Measurements from ENCODE around the gene INTS13.

INTS13 gene

DNA sequence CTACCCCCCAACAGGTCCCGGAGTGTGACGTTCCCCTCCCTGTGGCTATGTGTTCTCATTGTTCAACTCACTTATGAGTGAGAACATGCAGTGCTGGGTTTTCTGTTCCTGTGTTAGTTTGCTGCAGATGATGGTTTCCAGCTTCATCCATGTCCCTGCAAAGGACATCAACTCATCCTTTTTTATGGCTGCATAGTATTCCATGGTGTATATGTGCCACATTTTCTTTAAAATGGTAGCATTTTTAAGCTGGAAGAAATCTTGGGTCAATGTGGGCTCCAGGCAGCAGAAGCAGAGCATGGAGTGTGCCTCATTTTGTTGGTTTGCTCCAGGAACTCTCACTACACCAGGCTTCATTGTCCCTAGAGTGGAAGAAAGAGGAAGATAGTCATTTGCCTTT is 57.2 kb downstream of the INTS13 start:
- no peak overlapping the region for H3K27ac ChIP-seq
- TF ChIP-seq, protein P1, sequence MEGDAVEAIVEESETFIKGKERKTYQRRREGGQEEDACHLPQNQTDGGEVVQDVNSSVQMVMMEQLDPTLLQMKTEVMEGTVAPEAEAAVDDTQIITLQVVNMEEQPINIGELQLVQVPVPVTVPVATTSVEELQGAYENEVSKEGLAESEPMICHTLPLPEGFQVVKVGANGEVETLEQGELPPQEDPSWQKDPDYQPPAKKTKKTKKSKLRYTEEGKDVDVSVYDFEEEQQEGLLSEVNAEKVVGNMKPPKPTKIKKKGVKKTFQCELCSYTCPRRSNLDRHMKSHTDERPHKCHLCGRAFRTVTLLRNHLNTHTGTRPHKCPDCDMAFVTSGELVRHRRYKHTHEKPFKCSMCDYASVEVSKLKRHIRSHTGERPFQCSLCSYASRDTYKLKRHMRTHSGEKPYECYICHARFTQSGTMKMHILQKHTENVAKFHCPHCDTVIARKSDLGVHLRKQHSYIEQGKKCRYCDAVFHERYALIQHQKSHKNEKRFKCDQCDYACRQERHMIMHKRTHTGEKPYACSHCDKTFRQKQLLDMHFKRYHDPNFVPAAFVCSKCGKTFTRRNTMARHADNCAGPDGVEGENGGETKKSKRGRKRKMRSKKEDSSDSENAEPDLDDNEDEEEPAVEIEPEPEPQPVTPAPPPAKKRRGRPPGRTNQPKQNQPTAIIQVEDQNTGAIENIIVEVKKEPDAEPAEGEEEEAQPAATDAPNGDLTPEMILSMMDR (conservative IDR thresholded peaks at IDR 0.05): no peak

DNA sequence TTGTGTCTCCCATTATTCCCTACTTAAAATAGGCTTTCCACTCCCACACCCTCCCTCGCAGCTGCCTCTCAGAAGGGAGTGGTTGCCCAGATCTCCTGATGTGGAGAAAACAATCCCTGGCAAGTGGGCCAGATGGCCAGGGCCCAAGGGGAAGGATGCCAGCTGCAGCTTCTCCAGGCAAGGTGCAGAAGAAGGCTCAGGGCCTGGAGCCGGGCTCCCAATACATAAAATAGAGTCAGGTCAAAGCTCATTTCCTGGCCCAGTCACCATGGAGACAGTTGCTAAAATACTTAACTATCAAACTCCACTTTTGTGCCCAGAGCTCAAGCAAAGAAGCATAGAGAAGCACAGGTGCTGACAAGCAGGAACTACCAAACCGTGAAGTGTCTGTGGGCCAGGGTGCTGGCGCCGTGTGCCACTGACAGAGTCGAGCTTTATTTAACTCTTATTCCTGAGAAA is 59.1 kb downstream of the INTS13 start:
- H3K27ac ChIP-seq: peak overlapping the region; percentile 59
- TF ChIP-seq, protein P1 (conservative IDR thresholded peaks at IDR 0.05): no peak

DNA sequence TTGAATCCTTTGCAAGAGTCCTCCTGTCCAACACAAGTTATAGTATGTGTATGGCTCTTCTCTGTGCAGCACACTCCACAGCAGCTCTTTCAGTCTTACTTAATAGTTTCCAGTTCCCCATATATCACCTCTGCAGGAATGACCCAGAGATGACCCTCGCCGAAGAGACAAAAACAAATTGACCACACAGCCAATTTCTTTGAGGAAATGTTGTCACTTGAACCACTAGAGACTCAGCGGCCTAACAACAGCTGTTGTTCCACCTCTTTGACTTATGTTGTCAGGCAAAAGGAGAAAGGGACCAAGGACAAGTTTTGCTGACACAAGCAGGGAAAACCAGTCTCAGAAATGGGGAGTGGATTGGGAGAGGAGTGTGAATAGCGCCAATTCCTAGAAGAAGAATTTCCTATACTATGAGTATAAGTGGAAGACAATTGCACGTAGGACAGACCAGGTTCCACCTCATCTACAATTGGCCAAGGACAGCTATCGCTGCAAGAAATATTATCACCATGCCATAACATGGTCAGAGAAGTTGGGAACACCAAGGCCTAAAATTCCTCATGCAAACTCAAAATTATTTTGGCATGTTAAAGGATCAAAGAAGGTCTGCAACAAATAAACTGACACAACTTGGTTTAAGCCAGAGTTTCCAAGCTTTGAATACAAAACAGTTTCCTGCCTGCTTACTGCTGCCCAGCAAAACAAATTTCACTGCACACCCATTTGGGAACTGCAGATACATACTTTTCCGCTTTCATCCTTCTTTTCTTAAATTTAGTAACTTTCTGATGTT is 63.1 kb downstream of the INTS13 start:
- TF ChIP-seq, protein P1 (conservative IDR thresholded peaks at IDR 0.05): no peak
- no peak overlapping the region for H3K27ac ChIP-seq

DNA sequence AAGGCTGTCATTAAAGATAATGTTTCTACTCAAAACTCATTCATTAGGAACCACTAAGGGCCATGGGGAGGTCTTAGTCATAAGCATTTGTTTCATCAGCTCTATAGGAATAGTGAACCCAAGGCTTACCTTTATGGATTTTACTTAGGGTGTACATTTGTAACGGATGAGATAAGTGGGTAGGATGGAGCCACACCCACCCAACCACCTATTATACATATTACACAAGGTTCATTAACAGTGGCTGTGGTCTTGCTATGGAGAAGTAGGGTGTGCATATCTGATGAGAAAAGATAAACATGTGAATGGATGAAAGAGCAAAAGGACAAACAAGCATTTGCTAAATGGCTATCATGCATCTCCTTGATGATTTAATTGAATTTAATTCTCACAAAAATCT is 65.2 kb downstream of the INTS13 start:
- TF ChIP-seq, protein P1 (conservative IDR thresholded peaks at IDR 0.05): no peak
- no peak overlapping the region for H3K27ac ChIP-seq

DNA sequence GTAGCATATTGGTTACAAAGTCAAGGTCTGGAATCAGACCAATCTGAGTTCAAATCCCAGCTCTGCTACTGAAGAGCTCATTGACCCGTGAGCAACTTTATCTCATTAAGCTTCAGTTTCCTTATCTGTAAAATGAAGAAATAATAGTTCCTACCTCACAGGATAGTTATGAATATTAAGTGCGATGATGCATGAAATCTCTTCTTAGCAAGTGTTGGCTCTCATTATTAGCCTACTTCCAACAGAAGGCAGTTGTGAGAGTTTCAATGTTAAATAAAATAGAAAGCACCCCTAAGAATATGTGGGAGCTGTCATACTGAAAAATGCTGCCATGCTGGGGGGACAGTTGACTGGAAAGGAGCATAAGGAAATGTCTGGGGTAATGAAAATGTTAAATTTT is 65.8 kb downstream of the INTS13 start:
- no peak overlapping the region for H3K27ac ChIP-seq
- TF ChIP-seq, protein P1 (conservative IDR thresholded peaks at IDR 0.05): no peak

DNA sequence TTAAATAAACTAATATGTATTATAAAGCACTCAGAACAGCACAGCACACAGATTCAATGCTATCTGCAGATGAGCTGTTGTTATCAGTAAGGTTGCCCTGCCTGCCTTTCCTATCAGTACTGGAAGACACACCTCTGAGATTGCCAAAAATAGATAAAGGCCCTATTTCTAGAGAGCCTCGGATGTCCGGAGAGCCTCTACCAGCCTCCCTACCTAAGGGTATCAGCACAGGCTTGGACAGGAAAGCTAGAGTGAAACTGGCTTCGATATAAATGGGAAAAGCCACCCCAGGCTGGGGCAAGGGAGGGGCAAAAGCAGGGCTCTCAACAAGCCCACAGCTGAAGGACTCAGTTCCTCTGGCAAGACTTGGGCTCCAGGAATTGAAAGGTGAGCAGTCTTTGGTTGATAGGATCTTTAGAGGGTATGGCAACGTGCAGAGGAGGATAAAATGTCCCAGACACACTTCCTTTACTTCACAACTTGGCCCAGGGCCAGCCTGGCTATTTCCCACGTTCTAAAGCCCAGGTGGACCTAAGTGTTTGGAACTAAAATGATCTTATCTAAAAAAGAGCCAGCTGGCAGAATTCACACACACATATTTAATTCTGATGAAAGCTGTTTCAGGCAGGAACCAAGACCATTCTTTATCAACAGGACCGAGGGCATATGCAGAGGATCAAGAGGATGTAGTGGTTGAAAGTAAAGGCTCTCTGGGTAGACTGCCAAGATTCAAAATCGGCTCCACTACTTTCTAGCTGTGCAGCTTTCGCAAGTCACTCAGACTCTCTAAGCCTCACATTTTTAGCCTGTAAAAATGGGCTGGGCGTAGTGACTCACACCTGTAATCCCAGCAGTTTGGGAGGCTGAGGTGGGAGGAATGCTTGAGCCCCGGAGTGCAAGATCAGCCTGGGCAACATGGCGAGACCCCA is 67.0 kb downstream of the INTS13 start:
- H3K27ac ChIP-seq: peak overlapping the region; percentile 72
- TF ChIP-seq, protein P1 (conservative IDR thresholded peaks at IDR 0.05): no peak

DNA sequence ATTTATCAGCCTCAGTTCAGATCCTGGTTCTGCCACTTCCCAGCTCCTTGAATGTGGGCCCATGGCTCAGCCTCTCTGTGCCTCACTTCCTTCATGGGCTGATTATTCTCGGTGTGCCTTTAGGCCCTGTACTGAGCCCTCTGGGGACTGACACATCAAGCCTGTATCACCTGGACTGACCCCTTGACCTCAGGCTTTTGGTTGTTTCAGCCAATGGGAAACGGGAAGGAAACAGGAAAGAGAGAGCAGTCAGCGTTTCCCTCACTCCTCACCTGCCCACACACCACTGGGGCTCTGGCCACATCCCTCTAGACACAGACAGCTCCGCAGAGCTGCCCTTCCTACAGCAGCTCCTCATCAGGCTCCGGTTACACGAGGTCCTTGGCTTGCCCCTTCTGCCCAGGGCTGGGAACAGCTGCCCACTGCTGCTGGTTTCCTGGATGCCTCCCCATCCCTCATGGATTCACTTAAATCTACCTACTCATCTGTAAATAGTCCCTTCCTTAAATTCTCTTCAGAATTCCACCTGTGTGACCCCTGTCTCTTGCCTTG is 67.8 kb downstream of the INTS13 start:
- peak overlapping the region; percentile 72 for H3K27ac ChIP-seq

More for the DNA sequence above, 67.8 kb downstream of the INTS13 start:
- TF ChIP-seq, protein P1 (conservative IDR thresholded peaks at IDR 0.05): no peak

Measured in VCaP (cell line).